LNCAP (cell line): Measurements from ENCODE around the gene ZNF319.

Experiments
- CTCF ChIP-seq: fragments of 450-650 bp; IDR thresholded peaks from 2 replicates; pipeline ENCODE4 v1.5.1; 2017; ENCODE audit warnings: mild to moderate bottlenecking

ZNF319 gene

DNA sequence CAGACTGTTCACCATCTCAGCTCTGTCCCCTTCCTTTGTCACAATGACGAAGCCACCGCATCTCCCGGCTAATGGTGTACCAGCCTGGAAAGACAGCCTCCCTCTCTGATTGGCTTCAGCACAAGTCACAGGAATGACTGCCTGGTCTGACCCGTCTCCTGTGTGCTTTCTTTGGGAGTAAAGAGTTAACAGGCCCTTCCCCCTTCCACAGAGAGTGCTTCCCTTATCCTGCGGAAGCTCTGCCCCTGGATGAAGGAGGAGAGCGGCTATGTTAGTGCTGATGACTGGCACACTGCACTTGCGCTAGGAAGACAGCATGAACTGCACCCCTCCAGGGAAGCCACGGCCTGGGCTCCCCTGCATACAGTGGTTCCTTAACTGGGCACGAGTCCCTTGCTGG, 12.0 kb upstream of the ZNF319 start:
- TF ChIP-seq CTCF = no peak

DNA sequence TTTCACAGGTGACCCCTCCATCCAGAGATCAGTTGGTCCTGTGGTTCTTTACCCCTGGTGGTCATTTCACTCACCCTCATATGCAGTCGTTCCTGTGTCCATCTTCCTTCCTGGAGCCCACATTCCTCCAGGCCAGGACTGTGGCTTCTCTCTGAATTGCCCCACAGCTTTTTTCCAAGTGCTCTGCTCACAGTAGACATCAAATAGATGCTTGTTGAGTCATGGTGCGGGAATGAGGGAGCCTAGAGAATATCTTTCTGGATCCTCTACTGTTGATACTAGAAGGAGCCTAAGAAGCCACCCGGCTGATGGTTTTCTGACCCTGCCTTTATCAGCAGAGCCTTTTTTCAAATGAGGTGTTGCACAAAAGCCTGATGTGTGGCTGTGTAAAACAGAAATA, 11.2 kb upstream of the ZNF319 start:
- no peak for TF ChIP-seq CTCF

DNA sequence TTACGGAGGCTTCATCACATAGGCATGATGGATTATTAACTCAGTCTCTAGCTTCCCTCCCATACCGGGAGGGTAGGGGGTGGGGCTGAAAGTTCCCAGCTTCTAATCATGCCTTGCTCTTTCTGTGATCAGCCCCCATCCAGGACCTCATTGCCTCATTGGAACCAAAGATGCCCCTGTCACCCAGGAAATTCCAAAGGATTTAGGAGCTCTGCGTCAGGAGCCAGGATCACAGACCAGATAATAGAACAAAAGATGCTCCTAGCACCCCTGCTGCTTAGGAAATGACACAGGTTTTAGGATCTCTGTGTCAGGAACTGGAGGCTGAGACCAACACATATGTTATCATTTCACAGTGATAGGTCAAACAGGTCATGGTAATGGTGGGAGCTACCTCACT, 10.4 kb upstream of the ZNF319 start:
- TF ChIP-seq CTCF = no peak

GRCh38 chr16:58009856-58010416, 9.5 kb upstream of the ZNF319 start:
- TF ChIP-seq CTCF = no peak

- no peak for TF ChIP-seq CTCF
Observed at GRCh38 chr16:58002936-58003335, 2.5 kb upstream of the ZNF319 start.

DNA sequence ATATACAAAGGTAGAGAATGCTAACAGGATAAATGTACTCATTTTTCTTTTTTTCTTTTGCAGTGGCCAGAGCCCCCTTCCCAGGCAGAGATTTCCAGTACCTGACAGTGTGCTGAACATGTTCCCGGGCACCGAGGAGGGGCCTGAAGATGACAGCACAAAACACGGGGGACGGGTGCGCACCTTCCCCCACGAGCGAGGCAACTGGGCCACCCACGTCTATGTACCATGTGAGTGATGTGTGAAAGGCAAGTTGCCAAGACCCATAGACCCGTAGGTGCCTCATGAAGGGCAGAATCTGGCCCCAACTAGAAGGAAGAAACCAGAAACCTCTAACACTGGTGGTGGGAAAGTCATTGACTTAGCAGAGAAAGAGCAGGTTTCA, 1.9 kb upstream of the ZNF319 start:
- TF ChIP-seq CTCF = no peak

DNA sequence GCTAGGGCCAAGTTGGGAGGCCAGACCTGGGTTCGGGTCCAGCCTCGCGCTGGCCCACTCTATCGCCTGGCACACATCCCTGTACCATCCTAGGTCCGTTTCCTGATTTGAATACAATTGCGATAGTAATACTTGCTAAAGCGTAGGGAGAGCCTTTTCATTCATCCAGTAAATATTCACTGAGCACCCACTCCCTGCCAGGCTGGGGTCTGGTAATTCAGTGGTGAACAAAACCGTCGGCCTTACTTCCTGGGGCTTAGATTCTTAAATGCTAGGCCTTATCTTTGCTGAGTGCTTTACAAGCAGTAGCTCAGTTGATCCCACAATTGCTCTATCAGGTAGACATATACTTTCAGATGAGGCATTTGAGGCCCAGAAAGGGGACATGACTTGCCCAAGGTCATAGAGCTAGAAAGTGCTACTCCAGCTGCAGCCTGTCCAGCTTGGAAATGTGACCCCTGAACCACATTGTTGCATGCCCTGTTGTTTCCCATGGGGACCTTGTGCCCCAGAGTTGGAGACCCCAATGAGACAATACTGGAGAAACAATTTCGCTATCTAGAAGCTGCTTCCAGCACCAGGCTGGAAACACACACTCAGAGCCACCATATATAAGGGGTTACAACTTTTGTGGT, 1.4 kb upstream of the ZNF319 start:
- TF ChIP-seq CTCF = no peak
